ELR (cell line): ENCODE measurements around the gene UGT1A4.
"Not testable (repeated sequence)": the region's sequence is repeated elsewhere in the genome, so short reads cannot be mapped to it uniquely, and the experiment has no call there.

Source experiments
- DNase-seq: peaks from one replicate; pipeline ENCODE4 v3.0.0-alpha.2; 2015; ENCODE audit warnings: low read depth

UGT1A4 gene

DNA sequence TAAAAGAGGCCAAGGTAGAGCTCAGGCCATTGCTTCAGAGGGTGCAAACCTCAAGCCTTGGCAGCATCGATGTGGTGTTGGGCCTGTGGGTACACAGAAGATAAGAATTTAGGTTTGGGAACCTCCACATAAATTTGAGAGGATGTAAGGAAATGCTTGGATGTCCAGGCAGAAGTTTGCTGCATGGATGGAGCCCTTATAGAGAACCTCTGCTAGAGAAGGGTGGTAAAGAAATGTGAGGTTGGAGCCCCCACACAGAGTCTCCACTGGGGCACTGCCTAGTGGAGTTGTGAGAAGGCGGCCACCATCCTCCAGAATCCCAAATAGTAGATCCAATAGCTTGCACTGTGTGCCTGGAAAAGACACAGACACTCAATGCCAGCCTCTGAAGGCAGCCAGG is 32.2 kb downstream of the UGT1A4 start:
- DNase-seq: not testable (repeated sequence)

DNA sequence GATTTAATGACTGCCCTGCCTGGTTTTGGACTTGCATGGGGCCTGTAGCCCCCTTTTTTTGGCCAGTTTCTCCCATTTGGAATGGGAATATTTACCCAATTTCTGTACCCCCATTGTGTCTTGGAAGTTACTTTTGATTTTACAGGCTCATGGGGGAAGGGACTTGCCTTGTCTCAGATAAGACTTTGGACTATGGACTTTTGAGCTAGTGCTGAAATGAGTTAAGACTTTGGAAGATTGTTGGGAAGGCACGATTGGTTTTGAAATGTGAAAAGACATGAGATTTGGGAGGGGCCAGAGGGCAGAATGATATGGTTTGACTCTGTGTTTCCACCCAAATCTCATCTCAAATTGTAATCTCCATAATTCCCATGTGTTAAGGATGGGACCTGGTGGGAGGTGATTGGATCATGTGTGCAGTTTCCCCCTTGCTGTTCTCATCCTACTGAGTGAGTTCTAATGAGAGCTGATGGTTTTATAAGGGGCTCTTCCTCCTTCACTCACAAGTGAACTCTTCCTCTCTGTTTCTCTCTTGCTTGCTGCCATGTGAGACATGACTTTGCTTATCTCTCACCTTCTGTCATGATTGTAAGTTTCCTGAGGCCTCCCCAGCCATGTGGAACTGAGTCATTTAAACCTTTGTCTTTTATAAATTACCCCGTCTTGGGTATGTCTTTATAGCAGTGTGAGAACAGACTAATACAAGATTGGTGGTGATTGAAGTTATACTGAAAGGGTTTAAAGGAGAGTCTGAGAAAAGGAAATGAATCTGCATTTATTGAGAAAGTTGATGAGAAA is 32.9 kb downstream of the UGT1A4 start:
- not testable (repeated sequence) for DNase-seq

DNA sequence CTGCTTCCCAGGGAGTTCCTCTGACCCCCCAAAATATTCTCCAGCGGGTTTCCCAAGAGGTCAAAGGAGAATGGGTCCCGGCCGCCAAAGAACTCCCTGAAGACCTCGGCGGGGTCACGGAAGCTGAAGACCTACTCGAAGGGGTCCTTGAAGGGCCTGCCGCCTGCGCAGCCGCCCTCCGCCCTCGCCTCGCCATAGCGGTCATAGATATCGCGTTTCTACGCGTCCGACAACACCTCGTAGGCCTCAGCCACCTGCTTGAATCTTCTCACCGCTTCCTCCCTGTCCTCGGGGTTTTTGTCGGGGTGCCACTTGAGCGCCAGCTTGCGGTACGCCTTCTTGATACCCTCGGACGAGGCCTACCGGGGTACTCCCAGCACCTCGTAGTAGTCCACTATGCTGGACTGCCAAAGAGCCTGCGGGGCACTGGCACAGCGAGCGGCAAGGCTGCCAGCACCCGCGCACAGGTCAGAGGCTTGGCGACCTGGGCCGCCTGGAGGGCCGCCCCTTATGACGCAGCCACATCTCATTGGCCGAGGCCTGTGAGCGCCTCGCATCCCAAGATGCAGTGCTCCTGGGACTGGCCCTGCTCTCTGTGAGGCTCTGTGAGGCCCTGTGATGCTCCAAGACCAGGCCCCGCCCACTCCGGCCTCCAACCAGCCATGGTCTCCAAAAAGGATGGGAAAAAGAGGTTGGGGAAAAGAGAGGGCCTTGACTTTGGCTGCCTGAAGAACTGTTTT is 36.5 kb downstream of the UGT1A4 start:
- no peak for DNase-seq

DNA sequence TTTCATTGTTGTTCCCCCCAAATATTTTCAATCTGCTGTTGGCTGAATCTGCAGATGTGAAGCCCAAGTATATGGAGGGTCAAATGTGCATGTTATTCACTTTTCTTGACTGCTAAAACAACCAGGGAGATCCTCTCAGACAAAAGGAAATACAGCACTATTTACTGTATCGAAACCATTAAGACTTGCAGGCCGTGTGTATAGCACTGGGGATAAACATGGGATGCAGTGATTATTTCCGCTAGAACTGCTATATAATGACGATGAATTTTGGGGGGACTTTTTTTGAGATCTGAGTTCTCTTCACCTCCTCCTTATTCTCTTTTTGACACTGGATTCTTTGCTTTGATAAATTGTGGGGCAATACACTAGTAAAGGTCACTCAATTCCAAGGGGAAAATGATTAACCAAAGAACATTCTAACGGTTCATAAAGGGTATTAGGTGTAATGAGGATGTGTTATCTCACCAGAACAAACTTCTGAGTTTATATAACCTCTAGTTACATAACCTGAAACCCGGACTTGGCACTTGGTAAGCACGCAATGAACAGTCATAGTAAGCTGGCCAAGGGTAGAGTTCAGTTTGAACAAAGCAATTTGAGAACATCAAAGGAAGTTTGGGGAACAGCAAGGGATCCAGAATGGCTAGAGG is 38.0 kb downstream of the UGT1A4 start:
- no peak for DNase-seq

DNA sequence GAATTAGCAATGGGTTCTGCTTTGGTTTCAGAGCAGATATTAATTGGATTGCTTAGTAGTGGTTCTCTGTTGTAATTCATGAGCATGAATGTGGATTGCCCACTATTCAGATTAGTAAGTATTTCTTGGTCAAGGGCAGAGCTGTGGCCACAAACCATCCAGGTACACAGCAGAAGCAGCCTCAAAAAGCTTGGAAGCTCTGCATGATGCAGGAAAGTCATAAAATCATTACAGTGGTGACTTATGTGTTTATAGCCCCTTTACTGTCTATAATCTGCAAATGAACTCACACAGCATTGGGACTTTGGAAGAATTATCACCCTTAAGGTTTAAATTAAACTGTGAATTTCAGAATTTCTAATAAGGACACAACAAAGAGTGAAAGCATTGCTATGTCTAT is 39.6 kb downstream of the UGT1A4 start:
- DNase-seq: no peak

DNA sequence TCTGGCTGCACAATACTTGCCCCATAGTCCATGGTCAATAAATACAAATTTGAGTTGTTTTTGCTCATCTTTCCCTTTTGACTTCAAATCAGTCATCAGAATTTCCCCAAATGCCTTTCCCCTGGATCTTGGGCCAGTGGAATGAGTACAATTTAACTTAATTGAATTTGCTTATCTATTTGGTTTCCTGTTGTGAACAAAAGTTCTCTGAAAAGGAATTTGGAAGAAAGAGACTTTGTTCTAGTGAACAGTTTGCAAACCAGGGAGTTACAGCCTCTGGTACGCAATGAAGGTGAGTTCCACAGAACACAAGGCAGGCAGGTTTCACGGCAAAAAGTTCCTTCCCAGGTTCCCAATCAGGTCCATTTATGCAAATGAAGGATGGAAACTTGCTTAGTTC is 40.3 kb downstream of the UGT1A4 start:
- DNase-seq: no peak

DNA sequence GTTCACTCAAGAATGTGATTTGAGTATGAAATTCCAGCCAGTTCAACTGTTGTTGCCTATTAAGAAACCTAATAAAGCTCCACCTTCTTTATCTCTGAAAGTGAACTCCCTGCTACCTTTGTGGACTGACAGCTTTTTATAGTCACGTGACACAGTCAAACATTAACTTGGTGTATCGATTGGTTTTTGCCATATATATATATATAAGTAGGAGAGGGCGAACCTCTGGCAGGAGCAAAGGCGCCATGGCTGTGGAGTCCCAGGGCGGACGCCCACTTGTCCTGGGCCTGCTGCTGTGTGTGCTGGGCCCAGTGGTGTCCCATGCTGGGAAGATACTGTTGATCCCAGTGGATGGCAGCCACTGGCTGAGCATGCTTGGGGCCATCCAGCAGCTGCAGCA is 41.5 kb downstream of the UGT1A4 start, which contains the start of gene UGT1A1:
UGT1A1 (plus strand) TSS at position 228 of the 400 bp plus-strand sequence; CDS start at position 246, 18 bp downstream.
- no peak for DNase-seq

DNA sequence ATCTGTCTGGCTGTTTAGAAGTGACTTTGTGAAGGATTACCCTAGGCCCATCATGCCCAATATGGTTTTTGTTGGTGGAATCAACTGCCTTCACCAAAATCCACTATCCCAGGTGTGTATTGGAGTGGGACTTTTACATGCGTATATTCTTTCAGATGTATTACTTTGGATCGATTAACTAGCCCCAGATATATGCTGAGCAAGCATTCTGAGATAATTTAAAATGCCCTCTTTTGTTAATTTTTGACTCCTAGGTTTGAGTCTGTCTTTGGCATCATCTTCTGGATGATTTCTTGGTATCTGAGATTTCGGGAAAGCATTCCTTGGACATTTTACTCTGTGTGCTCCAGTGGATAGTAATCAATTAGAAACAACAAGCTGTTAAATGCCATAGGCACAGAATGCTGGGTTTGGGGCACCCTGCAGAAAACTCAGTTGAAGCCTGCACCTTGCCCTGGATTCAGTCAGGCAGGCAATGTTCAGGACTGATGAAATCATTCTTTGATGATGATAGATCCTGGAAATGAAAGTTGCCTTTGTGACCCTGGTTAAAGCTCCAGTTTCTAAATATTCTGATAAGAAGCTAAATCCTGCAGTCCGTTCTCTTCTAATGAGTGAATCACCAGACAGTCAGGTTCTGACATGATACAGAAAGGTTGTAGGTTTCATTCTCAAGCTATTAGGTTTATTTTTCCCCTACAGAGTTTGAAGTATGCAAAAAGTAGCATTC is 42.7 kb downstream of the UGT1A4 start:
- no peak for DNase-seq

DNA sequence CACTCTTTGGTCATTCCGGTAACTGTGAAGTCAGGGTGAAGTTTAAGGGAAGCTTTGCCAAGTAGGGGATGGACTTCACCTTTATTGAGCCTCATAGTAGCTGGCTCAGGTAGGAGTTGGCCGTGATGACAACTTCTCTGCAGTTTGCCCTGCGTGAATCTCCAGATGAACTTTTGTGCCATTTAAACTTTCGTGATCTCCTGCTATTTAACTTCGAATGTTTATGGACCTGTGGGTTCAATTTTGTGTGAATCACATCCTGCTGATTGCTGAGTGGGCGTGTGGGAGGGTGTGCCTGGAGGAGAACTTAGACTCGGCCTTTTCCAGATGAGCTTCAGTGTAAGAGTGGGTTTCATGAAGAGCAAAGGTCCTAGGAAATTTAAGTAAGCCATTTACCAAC is 45.7 kb downstream of the UGT1A4 start:
- DNase-seq: peak; percentile 65

DNA sequence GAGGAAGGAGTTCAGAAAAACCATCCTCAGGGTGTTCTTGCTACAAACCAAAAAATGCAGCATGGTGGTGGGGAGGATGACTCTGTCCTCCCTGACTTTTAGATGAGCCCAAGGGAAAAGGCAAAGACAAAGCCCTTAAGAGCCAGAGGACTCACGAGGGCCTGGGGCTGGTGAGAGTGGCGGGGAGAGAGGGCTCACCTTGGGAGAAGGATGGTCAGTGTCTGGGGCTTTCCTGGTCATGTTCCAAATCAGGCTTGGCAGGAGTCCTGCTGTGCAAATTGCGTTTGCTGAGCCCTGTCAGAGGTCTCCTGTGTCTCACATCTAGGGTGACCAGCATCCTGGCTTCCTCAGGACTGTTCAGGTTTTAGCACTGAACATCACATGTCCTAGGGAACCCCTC is 46.2 kb downstream of the UGT1A4 start:
- DNase-seq: peak; percentile 6

DNA sequence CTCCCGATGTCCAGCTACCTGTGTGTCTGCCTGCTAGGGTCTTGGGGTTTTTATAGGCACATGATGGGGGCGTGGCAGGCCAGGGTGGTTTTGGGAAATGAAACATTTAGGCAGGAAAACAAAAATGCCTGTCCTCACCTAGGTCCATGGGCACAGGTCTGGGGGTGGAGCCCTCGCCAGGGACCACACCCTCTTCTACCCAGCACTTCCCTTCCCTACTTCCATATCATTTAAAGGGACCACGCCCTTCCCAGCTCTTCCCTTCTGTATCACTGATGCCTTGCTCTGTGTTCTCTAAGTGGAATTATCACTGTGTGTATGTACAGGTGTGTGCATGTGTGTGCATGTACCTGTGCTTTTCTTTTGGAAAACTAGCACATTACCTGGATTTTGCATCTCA is 47.9 kb downstream of the UGT1A4 start:
- DNase-seq: no peak

DNA sequence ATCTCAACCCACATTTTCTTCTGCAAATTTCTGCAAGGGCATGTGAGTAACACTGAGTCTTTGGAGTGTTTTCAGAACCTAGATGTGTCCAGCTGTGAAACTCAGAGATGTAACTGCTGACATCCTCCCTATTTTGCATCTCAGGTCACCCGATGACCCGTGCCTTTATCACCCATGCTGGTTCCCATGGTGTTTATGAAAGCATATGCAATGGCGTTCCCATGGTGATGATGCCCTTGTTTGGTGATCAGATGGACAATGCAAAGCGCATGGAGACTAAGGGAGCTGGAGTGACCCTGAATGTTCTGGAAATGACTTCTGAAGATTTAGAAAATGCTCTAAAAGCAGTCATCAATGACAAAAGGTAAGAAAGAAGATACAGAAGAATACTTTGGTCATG is 49.5 kb downstream of the UGT1A4 start:
- DNase-seq: no peak

DNA sequence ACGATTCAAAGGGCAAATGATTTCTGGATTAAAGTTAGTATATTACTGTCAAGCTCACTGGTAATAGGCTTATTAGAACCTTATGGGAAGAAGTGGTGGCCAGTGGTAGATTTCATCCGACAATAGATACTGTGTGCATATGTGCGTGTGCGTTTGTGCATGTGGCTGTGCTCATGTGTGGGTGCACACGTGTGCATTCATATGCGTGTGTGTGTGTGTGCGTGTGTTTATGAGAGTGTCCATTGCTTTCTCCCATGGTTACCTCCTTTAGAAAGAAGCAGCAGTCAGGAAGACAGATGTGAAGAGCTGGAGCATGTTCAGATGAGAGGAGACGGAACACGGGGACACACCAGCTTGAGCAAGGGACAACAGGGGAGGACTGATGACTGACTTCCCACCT is 50.7 kb downstream of the UGT1A4 start:
- DNase-seq: no peak

DNA sequence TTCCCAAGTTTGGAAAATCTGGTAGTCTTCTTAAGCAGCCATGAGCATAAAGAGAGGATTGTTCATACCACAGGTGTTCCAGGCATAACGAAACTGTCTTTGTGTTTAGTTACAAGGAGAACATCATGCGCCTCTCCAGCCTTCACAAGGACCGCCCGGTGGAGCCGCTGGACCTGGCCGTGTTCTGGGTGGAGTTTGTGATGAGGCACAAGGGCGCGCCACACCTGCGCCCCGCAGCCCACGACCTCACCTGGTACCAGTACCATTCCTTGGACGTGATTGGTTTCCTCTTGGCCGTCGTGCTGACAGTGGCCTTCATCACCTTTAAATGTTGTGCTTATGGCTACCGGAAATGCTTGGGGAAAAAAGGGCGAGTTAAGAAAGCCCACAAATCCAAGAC is 53.6 kb downstream of the UGT1A4 start:
- DNase-seq: no peak

DNA sequence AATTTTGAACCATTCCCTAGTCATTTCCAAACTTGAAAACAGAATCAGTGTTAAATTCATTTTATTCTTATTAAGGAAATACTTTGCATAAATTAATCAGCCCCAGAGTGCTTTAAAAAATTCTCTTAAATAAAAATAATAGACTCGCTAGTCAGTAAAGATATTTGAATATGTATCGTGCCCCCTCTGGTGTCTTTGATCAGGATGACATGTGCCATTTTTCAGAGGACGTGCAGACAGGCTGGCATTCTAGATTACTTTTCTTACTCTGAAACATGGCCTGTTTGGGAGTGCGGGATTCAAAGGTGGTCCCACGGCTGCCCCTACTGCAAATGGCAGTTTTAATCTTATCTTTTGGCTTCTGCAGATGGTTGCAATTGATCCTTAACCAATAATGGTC is 54.0 kb downstream of the UGT1A4 start:
- DNase-seq: no peak

DNA sequence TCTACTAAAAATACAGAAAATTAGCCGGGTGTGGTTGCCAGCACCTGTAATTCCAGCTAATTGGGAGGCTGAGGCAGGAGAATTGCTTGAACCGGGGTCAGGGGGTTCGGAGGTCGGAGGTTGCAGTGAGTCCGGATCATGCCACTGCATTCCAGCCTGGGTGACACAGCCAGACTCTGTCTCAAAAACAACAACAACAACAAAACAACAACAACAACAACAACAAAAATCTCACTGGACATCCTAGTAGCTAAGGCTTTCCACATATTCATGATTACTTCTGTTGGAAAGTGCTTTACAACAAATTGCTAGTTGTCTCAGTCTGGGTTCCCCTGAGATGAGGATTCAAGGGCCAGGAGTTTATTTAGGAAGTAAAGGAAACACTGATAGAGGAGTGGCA is 55.3 kb downstream of the UGT1A4 start:
- no peak for DNase-seq

DNA sequence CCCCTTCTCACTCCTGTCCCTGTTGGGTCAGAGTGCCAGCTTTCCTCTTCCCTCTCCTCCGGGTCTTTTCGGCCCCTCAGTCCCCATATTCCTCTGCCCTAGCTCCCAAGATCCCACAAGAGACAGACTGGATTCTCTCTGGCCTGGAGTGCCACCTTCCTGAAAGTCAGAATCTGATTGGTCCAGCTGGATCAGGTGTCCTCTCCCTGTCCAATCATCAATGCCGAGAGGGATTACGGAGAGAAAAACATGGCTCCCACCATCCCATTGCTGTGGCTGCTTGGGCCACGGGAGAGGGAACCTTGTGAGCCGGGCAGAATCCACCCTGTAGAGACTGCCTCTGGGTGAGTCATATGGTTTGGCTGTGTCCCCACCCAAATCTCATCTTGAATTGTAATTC is 56.9 kb downstream of the UGT1A4 start:
- no peak for DNase-seq

DNA sequence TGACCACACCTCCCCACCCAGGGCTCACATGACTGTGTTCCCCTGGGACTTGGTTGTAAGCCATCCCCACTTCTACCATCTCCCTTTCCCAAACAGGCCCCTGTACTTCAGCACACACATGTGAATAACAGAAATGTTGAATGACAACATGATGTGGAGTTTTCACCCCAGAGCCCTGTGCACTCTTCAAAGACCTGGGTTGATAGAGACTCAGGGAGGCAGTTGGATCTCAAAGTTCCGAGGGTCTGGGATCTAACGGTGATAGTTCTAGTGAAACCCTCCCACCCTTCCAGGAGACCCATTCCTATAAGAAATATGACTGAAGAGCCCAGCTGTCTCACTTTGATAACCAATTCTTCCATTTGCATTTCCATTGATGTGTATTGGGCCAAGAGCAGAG is 59.5 kb downstream of the UGT1A4 start, which contains the start of gene MROH2A:
MROH2A (plus strand) TSS at position 301 of the 400 bp plus-strand sequence. CDS start 1,029 bp downstream, outside the sequence.
- DNase-seq: no peak

DNA sequence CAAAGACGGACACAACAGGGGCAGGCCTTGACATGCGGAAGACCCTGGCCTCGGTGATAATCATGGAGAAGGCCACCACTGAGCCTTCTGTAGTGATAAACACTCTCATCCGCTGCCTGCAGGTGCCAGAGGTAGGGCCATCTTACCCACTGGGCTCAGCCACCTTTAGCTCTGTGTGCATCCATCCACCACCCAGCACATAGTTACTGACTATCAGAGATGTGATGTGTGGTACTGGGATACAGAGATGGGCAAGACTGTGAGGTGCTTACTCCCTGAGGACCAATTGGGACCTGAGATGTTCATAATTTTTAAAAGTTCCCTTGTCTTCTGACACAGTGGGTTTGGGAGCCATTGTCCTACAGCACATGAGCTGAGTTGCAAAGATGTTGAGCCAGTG is 61.2 kb downstream of the UGT1A4 start:
- no peak for DNase-seq

DNA sequence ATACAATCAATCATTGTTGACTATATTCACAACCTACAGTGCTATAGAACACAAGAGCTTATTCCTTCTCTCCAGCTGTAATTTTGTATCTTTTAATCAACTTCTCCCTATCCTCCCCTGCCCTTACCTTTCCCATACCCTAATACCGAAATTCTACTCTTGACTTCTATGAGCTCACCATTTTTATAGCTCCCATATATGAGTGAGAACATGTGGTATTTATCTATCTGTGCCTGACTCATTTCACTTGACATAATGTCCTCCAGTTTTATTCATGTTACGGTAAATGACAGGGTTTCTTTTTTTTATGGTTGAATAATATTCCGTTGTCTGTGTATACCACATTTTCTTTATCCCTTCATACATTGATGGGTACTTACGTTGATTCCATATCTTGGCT is 62.2 kb downstream of the UGT1A4 start:
- DNase-seq: no peak

DNA sequence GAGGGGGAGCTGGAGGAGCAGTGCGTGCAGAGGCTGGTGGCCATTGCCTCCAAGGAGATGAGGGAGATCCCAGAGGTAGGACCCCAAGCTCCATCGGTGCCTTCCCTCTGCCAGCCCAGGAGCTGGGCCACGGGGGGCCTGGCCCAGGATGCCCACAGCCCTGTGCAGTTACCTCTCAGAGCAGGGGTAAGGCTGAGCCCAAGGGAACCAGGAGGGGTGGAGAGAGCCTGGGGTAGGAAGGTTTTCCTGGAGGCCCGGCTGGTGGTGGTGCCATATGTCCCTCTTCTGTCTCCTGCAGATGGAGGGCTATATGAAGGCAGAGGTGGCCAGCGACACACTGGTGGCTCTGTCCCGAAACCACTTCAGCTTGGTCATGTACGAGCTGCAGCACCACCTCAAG is 71.0 kb downstream of the UGT1A4 start:
- no peak for DNase-seq
